H1 (cell line): ENCODE measurements around the gene DUSP7. TPM values are rescaled to one million over a fixed set of nuclear protein-coding genes. Genes with fewer than 3 reads are reported as not detected.

Experiments
- CTCF ChIA-PET: fragments of 300-600 bp; sonication (Branson Sonifier 250); formaldehyde crosslinking; loops from one replicate; lab custom pipeline; 2021; ENCODE audit not compliant: partially characterized antibody; lab: Charles Lee
- POLR2A ChIA-PET: fragments of 300-600 bp; sonication (Branson Sonifier 250); formaldehyde crosslinking; loops from one replicate; lab custom pipeline; 2021; ENCODE audit warnings: inconsistent platforms; ENCODE audit not compliant: partially characterized antibody; lab: Charles Lee
- DNase-seq, 2 experiments: peaks; one replicate each; pipeline versions ENCODE4 v3.0.0 to v3.0.0-alpha.2; 2010 to 2022; ENCODE audit warnings: low spot score in 2 of 2, low read depth in 1 of 2, mixed read lengths in 1 of 2
- FAIRE-seq: peaks from 2 replicates; lab custom pipeline; 2011; peaks lifted over from hg19 to GRCh38; lab: Jason Lieb, UNC
- H2AFZ ChIP-seq: 2 replicates; pipeline ENCODE4 v1.8.1; 2012; ENCODE audit warnings: low read length, inconsistent platforms
- H2AK5ac ChIP-seq: 2 replicates; pipeline ENCODE4 v1.6.1; 2013; ENCODE audit warnings: low read depth, low read length
- H2BK120ac ChIP-seq: replicated peaks from 2 replicates; pipeline ENCODE3; 2013; ENCODE audit warnings: low read depth, low read length, inconsistent platforms
- H2BK12ac ChIP-seq: 2 replicates; pipeline ENCODE4 v1.6.1; 2013; ENCODE audit warnings: low read depth, low read length
- H2BK15ac ChIP-seq: 2 replicates; pipeline ENCODE4 v1.6.1; 2013; ENCODE audit warnings: low read length
- H2BK20ac ChIP-seq: 2 replicates; pipeline ENCODE4 v1.6.1; 2013; ENCODE audit warnings: low read length
- H2BK5ac ChIP-seq: 2 replicates; pipeline ENCODE4 v1.6.1; 2013; ENCODE audit warnings: low read depth, low read length
- H3K14ac ChIP-seq: 2 replicates; pipeline ENCODE4 v1.6.1; 2013; ENCODE audit warnings: inconsistent platforms; ENCODE audit not compliant: insufficient read length
- H3K18ac ChIP-seq: 2 replicates; pipeline ENCODE4 v1.6.1; 2013; ENCODE audit warnings: low read length; ENCODE audit errors: extremely low read depth
- H3K23ac ChIP-seq: 2 replicates; pipeline ENCODE4 v1.6.1; 2013; ENCODE audit warnings: inconsistent platforms; ENCODE audit not compliant: insufficient read length
- H3K23me2 ChIP-seq: 2 replicates; pipeline ENCODE4 v1.6.1; 2013; ENCODE audit warnings: low read depth, low read length
- H3K27ac ChIP-seq: 2 replicates; pipeline ENCODE4 v1.6.1; 2011; ENCODE audit warnings: low read depth, low read length, inconsistent platforms
- H3K27me3 ChIP-seq, 4 experiments: replicated peaks in 1 of 4; 1 replicate in 1 of 4; 2 replicates in 3 of 4; pipeline versions ENCODE4 v1.6.1 to v1.8.1; 2011 to 2013; ENCODE audit warnings: low read length in 3 of 4, mild to moderate bottlenecking in 3 of 4, inconsistent platforms in 2 of 4, mixed read lengths in 2 of 4, moderate library complexity in 1 of 4; ENCODE audit not compliant: control insufficient read depth in 3 of 4, insufficient read depth in 3 of 4; ENCODE audit errors: extremely low read depth in 1 of 4
- H3K36me3 ChIP-seq, 4 experiments: 2 replicates each; pipeline versions ENCODE4 v1.6.1 to v1.8.1; 2011 to 2013; ENCODE audit warnings: mild to moderate bottlenecking in 4 of 4, low read length in 3 of 4, moderate library complexity in 2 of 4, control low read depth in 1 of 4, inconsistent platforms in 1 of 4; ENCODE audit not compliant: insufficient read depth in 4 of 4, control insufficient read depth in 2 of 4
- H3K4ac ChIP-seq: replicated peaks from 2 replicates; pipeline ENCODE3; 2013; ENCODE audit warnings: low read length, low read depth, mixed read lengths, inconsistent platforms; ENCODE audit not compliant: insufficient read length
- H3K4me1 ChIP-seq, 4 experiments: replicated peaks in 1 of 4; 1 replicate in 1 of 4; 2 replicates in 3 of 4; pipeline versions ENCODE4 v1.6.1 to v1.8.1; 2011 to 2013; ENCODE audit warnings: low read length in 3 of 4, inconsistent platforms in 2 of 4, mixed read lengths in 1 of 4; ENCODE audit not compliant: insufficient read depth in 4 of 4, control insufficient read depth in 3 of 4
- H3K4me2 ChIP-seq, 2 experiments: 2 replicates each; pipeline versions ENCODE4 v1.6.1 to v1.8.1; 2011 to 2013; ENCODE audit warnings: low read depth in 2 of 2, low read length in 2 of 2, control low read depth in 1 of 2, inconsistent platforms in 1 of 2, mild to moderate bottlenecking in 1 of 2; ENCODE audit not compliant: insufficient read depth in 1 of 2
- H3K4me3 ChIP-seq, 4 experiments: fragments of 200-600, 300-600 bp in 1 of 4; sonication (generic), shearing (Covaris generic), sonication (Bioruptor Twin) in 1 of 4; 2 replicates each; pipeline versions ENCODE4 v1.5.1 to v1.8.1; 2011 to 2016; ENCODE audit warnings: low read length in 4 of 4, low read depth in 3 of 4, control low read depth in 2 of 4, inconsistent platforms in 2 of 4, mild to moderate bottlenecking in 2 of 4, mixed read lengths in 1 of 4, moderate library complexity in 1 of 4; ENCODE audit not compliant: insufficient read depth in 2 of 4; ENCODE audit errors: extremely low read depth in 1 of 4
- H3K56ac ChIP-seq: replicated peaks from 2 replicates; pipeline ENCODE3; 2013; ENCODE audit warnings: low read depth, mild to moderate bottlenecking, mixed read lengths, low read length, inconsistent platforms; ENCODE audit not compliant: insufficient read length
- H3K79me1 ChIP-seq: 2 replicates; pipeline ENCODE4 v1.6.1; 2013; ENCODE audit warnings: low read depth, low read length, control low read depth
- H3K79me2 ChIP-seq, 2 experiments: 2 replicates each; pipeline versions ENCODE4 v1.6.1 to v1.8.1; 2012 to 2013; ENCODE audit warnings: low read length in 2 of 2, mild to moderate bottlenecking in 2 of 2, inconsistent platforms in 1 of 2; ENCODE audit not compliant: insufficient read depth in 2 of 2, control insufficient read depth in 1 of 2
- H3K9ac ChIP-seq, 4 experiments: replicated peaks in 1 of 4; 1 replicate in 1 of 4; 2 replicates in 3 of 4; pipeline versions ENCODE4 v1.6.1 to v1.8.1; 2011 to 2013; ENCODE audit warnings: low read depth in 3 of 4, low read length in 3 of 4, control low read depth in 2 of 4, mild to moderate bottlenecking in 2 of 4, moderate library complexity in 2 of 4, inconsistent platforms in 1 of 4; ENCODE audit errors: extremely low read depth in 1 of 4
- H3K9me3 ChIP-seq, 2 experiments: 2 replicates each; pipeline versions ENCODE4 v1.6.1 to v1.8.1; 2012 to 2013; ENCODE audit warnings: mild to moderate bottlenecking in 2 of 2, moderate library complexity in 2 of 2, control low read depth in 1 of 2, inconsistent platforms in 1 of 2, low read depth in 1 of 2, low read length in 1 of 2, mixed read lengths in 1 of 2; ENCODE audit not compliant: insufficient read depth in 2 of 2
- H4K20me1 ChIP-seq, 2 experiments: replicated peaks in 1 of 2; 2 replicates each; pipeline versions ENCODE3 to v1.8.1; 2011 to 2013; ENCODE audit warnings: inconsistent platforms in 2 of 2, low read length in 2 of 2, mild to moderate bottlenecking in 1 of 2; ENCODE audit not compliant: insufficient read depth in 2 of 2, control insufficient read depth in 1 of 2
- H4K5ac ChIP-seq: 2 replicates; pipeline ENCODE4 v1.6.1; 2013; ENCODE audit warnings: low read length, low read depth, mixed read lengths, inconsistent platforms; ENCODE audit not compliant: insufficient read length
- H4K8ac ChIP-seq: 2 replicates; pipeline ENCODE4 v1.8.0; 2013; ENCODE audit warnings: mild to moderate bottlenecking, moderate library complexity, low read length, inconsistent platforms; ENCODE audit not compliant: insufficient read depth; ENCODE audit errors: extremely low read depth
- H4K91ac ChIP-seq: replicated peaks from 2 replicates; pipeline ENCODE3; 2013; ENCODE audit warnings: low read length, mixed read lengths, inconsistent platforms; ENCODE audit not compliant: insufficient read length
- BACH1 ChIP-seq: IDR thresholded peaks from 2 replicates; pipeline ENCODE4 v1.6.1; 2012; ENCODE audit warnings: low read length, improper control_type of control experiment
- BCL11A ChIP-seq, 2 experiments: IDR thresholded peaks; one replicate each; pipeline ENCODE4 v1.6.1; 2011; ENCODE audit warnings: low read depth in 2 of 2, low read length in 2 of 2, mild to moderate bottlenecking in 2 of 2
- CEBPB ChIP-seq: IDR thresholded peaks from 2 replicates; pipeline ENCODE4 v1.6.1; 2012; ENCODE audit warnings: low read depth, low read length
- FOSL1 ChIP-seq: IDR thresholded peaks from 2 replicates; pipeline ENCODE4 v1.6.1; 2011; ENCODE audit warnings: mild to moderate bottlenecking, low read depth, low read length, moderate library complexity; ENCODE audit not compliant: insufficient read depth
- GABPA ChIP-seq: IDR thresholded peaks from 2 replicates; pipeline ENCODE4 v1.6.1; 2011; ENCODE audit warnings: mild to moderate bottlenecking, low read length, moderate library complexity, borderline replicate concordance; ENCODE audit not compliant: insufficient read depth
- HDAC2 ChIP-seq, 2 experiments: fragments of 300-600 bp in 1 of 2; sonication (generic) in 1 of 2; IDR thresholded peaks; 2 replicates each; pipeline ENCODE4 v1.6.1; 2011 to 2012; ENCODE audit warnings: low read depth in 2 of 2, low read length in 2 of 2, mild to moderate bottlenecking in 2 of 2, moderate library complexity in 2 of 2, borderline replicate concordance in 1 of 2, inconsistent platforms in 1 of 2
- JUN ChIP-seq: IDR thresholded peaks from 2 replicates; pipeline ENCODE4 v1.6.1; 2011; ENCODE audit warnings: low read depth, mild to moderate bottlenecking, improper control_type of control experiment, low read length
- KDM4A ChIP-seq: IDR thresholded peaks from one replicate; pipeline ENCODE4 v1.7.1; 2012; ENCODE audit warnings: low read depth, mild to moderate bottlenecking, moderate library complexity, low read length, inconsistent platforms; ENCODE audit not compliant: severe bottlenecking
- RAD21 ChIP-seq, 2 experiments: IDR thresholded peaks in 1 of 2; conservative IDR thresholded peaks in 1 of 2; 2 replicates each; pipeline ENCODE4 v1.6.1; 2011; ENCODE audit warnings: low read depth in 2 of 2, low read length in 2 of 2, improper control_type of control experiment in 1 of 2, inconsistent platforms in 1 of 2, mild to moderate bottlenecking in 1 of 2, moderate library complexity in 1 of 2
- RFX5 ChIP-seq: IDR thresholded peaks from 2 replicates; pipeline ENCODE4 v1.6.1; 2011; ENCODE audit warnings: low read depth, low read length, improper control_type of control experiment, borderline replicate concordance
- RXRA ChIP-seq: IDR thresholded peaks from 2 replicates; pipeline ENCODE4 v1.6.1; 2011; ENCODE audit warnings: low read depth, mild to moderate bottlenecking, low read length, moderate library complexity; ENCODE audit not compliant: insufficient read depth
- SP2 ChIP-seq: IDR thresholded peaks from 2 replicates; pipeline ENCODE4 v1.6.1; 2012; ENCODE audit warnings: mild to moderate bottlenecking, low read length, inconsistent platforms
- SUZ12 ChIP-seq: fragments of 200-600 bp; sonication (generic); IDR thresholded peaks from 2 replicates; pipeline ENCODE4 v1.6.1; 2012; ENCODE audit warnings: mild to moderate bottlenecking, inconsistent platforms, low read length, moderate library complexity, mixed read lengths
- WGBS, 2 experiments: shearing (Covaris generic) in 1 of 2; methylation state at CpG; one replicate each; pipeline versions ENCODE4 v1.1.6 to v1.1.7; 2013 to 2015; ENCODE audit warnings: low lambda C conversion rate in 2 of 2, mixed read lengths in 2 of 2, inconsistent platforms in 1 of 2, low coverage in 1 of 2, missing lambda C conversion rate in 1 of 2; ENCODE audit not compliant: insufficient replicate concordance in 2 of 2, insufficient coverage in 1 of 2, insufficient read length in 1 of 2; ENCODE audit errors: extremely low coverage in 1 of 2, missing lambda C conversion rate in 1 of 2; 5-methylcytosine and 5-hydroxymethylcytosine counted together
- polyA plus RNA-seq, 7 experiments: library from polyadenylated mRNA; depleted of rRNA in 3 of 7; stranded (reverse) in 5 of 7; unstranded in 2 of 7; fragments of >200 nt in 5 of 7; fragments of 200-250 nt in 2 of 7; gene quantifications; 1 replicate in 5 of 7; 2 replicates in 1 of 7; 4 replicates in 1 of 7; pipeline versions ENCODE4 v1.2.1 to v1.2.3, GENCODE V29; 2011 to 2013; ENCODE audit warnings: missing spikeins in 2 of 7, mixed read lengths in 2 of 7
- total RNA-seq: library from RNA; stranded (reverse); fragmentation: NEBNext Ultra II Directional; extraction: Animal tissue kit (Norgen Biotek cat#: 25700); gene quantifications from 2 replicates; pipeline ENCODE4 v1.2.1, GENCODE V29; 2021

DUSP7 gene
- total and polyA plus RNA-seq, 2 of the 8 experiments (the other 6 are each of a cell fraction or from before 2014, with no cell fraction given), result 19.4 to 24.9 TPM

DNA sequence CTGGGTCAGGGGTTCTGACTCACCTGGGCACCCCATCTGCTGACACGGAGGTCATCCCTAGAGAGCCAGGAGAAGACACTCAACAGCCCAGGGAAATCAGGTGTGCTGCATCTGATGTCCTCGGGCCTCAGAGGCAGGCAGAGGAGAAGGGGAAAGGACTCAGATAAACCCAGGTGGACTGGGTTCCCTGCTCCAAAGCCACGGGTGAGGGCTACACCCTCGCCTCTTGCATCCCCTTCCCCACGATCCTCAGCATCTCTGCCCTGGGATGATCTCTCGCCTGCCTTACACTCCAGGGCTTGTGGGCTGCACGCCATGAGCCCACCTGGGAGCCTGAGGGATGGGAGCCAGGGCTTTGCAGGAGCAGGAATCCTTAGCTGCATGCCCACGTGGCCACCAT lies 8.2 kb upstream of the DUSP7 start:
- H3K9me3 ChIP-seq, result no peaks in the 10 kb centered on the region
- FAIRE-seq, result no peak
- no peak overlapping the region for H2AFZ ChIP-seq
- H3K79me1 ChIP-seq, result no peaks in the 10 kb centered on the region
- no peak overlapping the region for H4K5ac ChIP-seq
- H3K18ac ChIP-seq, result no peak overlapping the region
- no peak overlapping the region for H3K4me2 ChIP-seq
- no peak overlapping the region for H2BK15ac ChIP-seq
- H2AK5ac ChIP-seq, result no peak overlapping the region
- no peak overlapping the region for H3K4me3 ChIP-seq
- peaks cover 0 to 2% of the 10 kb centered on the region in 2 experiments for H4K20me1 ChIP-seq
- no peak overlapping the region for H3K23ac ChIP-seq
- no peak overlapping the region for H4K91ac ChIP-seq
- H3K36me3 ChIP-seq, result no peaks in the 10 kb centered on the region
- H3K27ac ChIP-seq, result no peak overlapping the region
- no peak overlapping the region for H2BK120ac ChIP-seq
- H3K23me2 ChIP-seq, result no peaks in the 10 kb centered on the region
- H3K27me3 ChIP-seq, result peaks cover 0 to 3% (median 1%) of the 10 kb centered on the region in 4 experiments; a peak in 2 of 7 replicates
- H3K79me2 ChIP-seq, result no peaks in the 10 kb centered on the region
- CTCF ChIA-PET, result interaction anchor here (0.9 to 33.0 kb wide), 3 partner anchors 11 to 53 kb away, joined by 3 to 984 read pairs (median 15); no protein-coding TSS in a partner anchor
- no peaks in the 10 kb centered on the region; a peak in 1 of 7 replicates for H3K4me1 ChIP-seq
- no peak overlapping the region for H2BK12ac ChIP-seq
- POLR2A ChIA-PET, result no interaction called here
- H4K8ac ChIP-seq, result no peak overlapping the region
- H3K56ac ChIP-seq, result no peak overlapping the region
- H3K9ac ChIP-seq, result no peak overlapping the region
- DNase-seq, result no peak
- no peak overlapping the region for H2BK20ac ChIP-seq
- H3K14ac ChIP-seq, result no peak overlapping the region
- H3K4ac ChIP-seq, result no peak overlapping the region
- no peak overlapping the region for H2BK5ac ChIP-seq
- 86% methylated on average over 8 of the region's 8 CpGs; no CpG with 5 or more reads in 1 of the 2 experiments for WGBS, 2 experiments
- TF ChIP-seq RXRA (no peak), SUZ12 (no peak), BCL11A (IDR thresholded peaks at IDR 0.05; ENCODE audit: low read depth in 2 of 2, low read length in 2 of 2) (no peak), GABPA (no peak), KDM4A (no peak), CEBPB (no peak), RAD21 (IDR thresholded peaks at IDR 0.05 in 1 of 2, conservative IDR thresholded peaks at IDR 0.05 in 1 of 2; ENCODE audit: low read depth in 2 of 2, low read length in 2 of 2) (no peak), HDAC2 (IDR thresholded peaks at IDR 0.05; ENCODE audit: borderline replicate concordance in 1 of 2, low read depth in 2 of 2, low read length in 2 of 2) (no peak), SP2 (no peak), FOSL1 (no peak), BACH1 (no peak), RFX5 (no peak), JUN (no peak)
